Measurements from ENCODE around the gene OR13C9. TPM values are rescaled to one million over a fixed set of nuclear protein-coding genes. Genes with fewer than 3 reads are reported as not detected.
"Not testable (repeated sequence)": the region's sequence is repeated elsewhere in the genome, so short reads cannot be mapped to it uniquely, and the experiment has no call there.

Gene OR13C9
- total and polyA plus RNA-seq, 4 donors = not detected

DNA sequence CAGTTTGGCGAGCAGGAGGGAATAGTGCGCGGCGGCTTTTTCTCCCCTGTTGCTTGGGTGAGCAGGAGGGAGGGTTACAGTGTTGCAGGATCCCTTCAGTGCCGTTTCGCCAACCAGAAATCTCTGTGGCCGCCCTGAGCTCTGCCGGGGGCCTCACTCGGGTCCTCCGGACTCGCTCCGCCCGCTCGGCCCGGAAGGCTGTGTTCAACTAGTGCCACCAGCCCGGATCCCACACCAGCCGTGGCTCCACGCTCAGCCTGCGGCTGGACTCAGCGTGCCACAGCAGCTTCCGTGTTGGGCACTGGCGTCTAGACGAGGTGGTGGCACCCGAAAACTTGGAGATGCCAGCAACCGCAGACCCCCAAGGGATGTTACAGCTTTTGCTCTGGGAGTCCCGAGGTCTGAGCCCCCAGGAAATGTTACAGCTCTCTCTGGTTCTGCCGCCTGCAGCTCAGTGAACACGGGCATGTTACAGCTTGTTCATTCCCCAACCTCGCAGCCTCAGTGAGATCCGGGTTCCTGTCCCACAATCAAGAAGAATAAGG is 16.0 kb upstream of the OR13C9 start:
- H3K4me3 ChIP-seq = no peak overlapping the region
- H3K4me1 ChIP-seq (ENCODE audit: control insufficient read depth in 5 of 5, insufficient read depth in 5 of 5, low read length in 5 of 5) = no peaks in the 10 kb centered on the region
- H3K27me3 ChIP-seq (ENCODE audit: control insufficient read depth in 3 of 3, insufficient read depth in 3 of 3, low read length in 2 of 3) = no peaks in the 10 kb centered on the region
- WGBS, 2 donors = 96% methylated on average over 30 of the region's 30 CpGs
- H3K36me3 ChIP-seq (ENCODE audit: control insufficient read depth in 4 of 4, insufficient read depth in 4 of 4, low read length in 4 of 4) = no peaks in the 10 kb centered on the region
- H3K9ac ChIP-seq (ENCODE audit: insufficient read depth in 1 of 2, low read length in 2 of 2) = no peak overlapping the region
- H3K9me3 ChIP-seq (ENCODE audit: control insufficient read depth in 4 of 4, insufficient read depth in 3 of 4, low read length in 3 of 4) = peaks cover 0 to 15% (median 4%) of the 10 kb centered on the region in 4 donors
- DNase-seq = no peak
- TF ChIP-seq, protein P1, sequence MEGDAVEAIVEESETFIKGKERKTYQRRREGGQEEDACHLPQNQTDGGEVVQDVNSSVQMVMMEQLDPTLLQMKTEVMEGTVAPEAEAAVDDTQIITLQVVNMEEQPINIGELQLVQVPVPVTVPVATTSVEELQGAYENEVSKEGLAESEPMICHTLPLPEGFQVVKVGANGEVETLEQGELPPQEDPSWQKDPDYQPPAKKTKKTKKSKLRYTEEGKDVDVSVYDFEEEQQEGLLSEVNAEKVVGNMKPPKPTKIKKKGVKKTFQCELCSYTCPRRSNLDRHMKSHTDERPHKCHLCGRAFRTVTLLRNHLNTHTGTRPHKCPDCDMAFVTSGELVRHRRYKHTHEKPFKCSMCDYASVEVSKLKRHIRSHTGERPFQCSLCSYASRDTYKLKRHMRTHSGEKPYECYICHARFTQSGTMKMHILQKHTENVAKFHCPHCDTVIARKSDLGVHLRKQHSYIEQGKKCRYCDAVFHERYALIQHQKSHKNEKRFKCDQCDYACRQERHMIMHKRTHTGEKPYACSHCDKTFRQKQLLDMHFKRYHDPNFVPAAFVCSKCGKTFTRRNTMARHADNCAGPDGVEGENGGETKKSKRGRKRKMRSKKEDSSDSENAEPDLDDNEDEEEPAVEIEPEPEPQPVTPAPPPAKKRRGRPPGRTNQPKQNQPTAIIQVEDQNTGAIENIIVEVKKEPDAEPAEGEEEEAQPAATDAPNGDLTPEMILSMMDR (IDR thresholded peaks at IDR 0.05; ENCODE audit: control extremely low read depth, extremely low read depth) = no peak
- no peak for ATAC-seq (ENCODE audit: insufficient read depth, low FRiP score)
- H3K27ac ChIP-seq (ENCODE audit: low read depth in 1 of 2, low read length in 1 of 2) = no peak overlapping the region

DNA sequence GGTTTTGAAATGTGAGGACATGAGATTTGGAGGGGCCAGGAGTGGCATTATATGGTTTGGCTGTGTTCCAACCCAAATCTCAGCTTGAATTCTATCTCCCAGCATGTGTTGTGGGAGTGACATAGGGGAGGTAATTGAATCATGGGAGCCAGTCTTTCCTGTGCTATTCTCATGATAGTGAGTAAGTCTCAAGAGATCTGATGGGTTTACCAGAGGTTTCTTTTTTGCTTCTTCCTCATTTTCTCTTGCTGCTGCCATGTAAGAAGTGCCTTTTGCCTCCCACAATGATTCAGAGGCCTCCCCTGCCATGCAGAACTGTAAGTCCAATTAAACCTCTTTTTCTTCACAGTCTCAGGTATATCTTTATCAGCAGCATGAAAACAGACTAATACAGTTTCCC is 8.0 kb upstream of the OR13C9 start:
- not testable (repeated sequence) for H3K4me3 ChIP-seq; H3K27me3 ChIP-seq (ENCODE audit: control insufficient read depth in 3 of 3, insufficient read depth in 3 of 3, low read length in 2 of 3); H3K4me1 ChIP-seq (ENCODE audit: control insufficient read depth in 5 of 5, insufficient read depth in 5 of 5, low read length in 5 of 5); H3K9ac ChIP-seq (ENCODE audit: insufficient read depth in 1 of 2, low read length in 2 of 2); H3K27ac ChIP-seq (ENCODE audit: low read depth in 1 of 2, low read length in 1 of 2); H3K36me3 ChIP-seq (ENCODE audit: control insufficient read depth in 4 of 4, insufficient read depth in 4 of 4, low read length in 4 of 4); DNase-seq; ATAC-seq (ENCODE audit: insufficient read depth, low FRiP score); H3K9me3 ChIP-seq (ENCODE audit: control insufficient read depth in 4 of 4, insufficient read depth in 3 of 4, low read length in 3 of 4)

DNA sequence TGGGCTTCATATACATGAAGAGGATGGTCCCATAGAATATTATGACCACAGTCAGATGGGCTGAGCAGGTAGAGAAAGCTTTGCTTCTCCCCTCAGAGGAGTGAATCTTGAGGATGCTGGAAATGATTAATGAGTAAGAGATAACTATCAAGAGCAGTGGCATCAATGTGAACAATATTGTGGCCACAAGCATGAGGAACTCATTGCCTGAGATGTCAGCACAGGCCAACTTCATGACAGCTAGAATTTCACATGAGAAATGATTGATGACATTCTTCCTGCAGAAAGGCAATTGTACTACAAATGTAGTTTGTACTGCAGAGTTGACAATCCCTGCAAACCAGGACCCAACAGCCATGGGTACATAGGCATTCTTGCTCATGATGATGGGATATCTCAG is 586 bp downstream of the OR13C9 start:
- Histone ChIP-seq H3K9ac (ENCODE audit: insufficient read depth in 1 of 2, low read length in 2 of 2) (no peak overlapping the region), H3K4me3 (no peak overlapping the region), H3K4me1 (ENCODE audit: control insufficient read depth in 5 of 5, insufficient read depth in 5 of 5, low read length in 5 of 5) (no peaks in the 10 kb centered on the region), H3K9me3 (ENCODE audit: control insufficient read depth in 4 of 4, insufficient read depth in 3 of 4, low read length in 3 of 4) (no peaks in the 10 kb centered on the region), H3K27ac (ENCODE audit: low read depth in 1 of 2, low read length in 1 of 2) (no peak overlapping the region), H3K27me3 (ENCODE audit: control insufficient read depth in 3 of 3, insufficient read depth in 3 of 3, low read length in 2 of 3) (no peaks in the 10 kb centered on the region), H3K36me3 (ENCODE audit: control insufficient read depth in 4 of 4, insufficient read depth in 4 of 4, low read length in 4 of 4) (no peaks in the 10 kb centered on the region)
- no peak for DNase-seq
- TF ChIP-seq, protein P1 (IDR thresholded peaks at IDR 0.05; ENCODE audit: control extremely low read depth, extremely low read depth) = no peak
- no peak for ATAC-seq (ENCODE audit: insufficient read depth, low FRiP score)

DNA sequence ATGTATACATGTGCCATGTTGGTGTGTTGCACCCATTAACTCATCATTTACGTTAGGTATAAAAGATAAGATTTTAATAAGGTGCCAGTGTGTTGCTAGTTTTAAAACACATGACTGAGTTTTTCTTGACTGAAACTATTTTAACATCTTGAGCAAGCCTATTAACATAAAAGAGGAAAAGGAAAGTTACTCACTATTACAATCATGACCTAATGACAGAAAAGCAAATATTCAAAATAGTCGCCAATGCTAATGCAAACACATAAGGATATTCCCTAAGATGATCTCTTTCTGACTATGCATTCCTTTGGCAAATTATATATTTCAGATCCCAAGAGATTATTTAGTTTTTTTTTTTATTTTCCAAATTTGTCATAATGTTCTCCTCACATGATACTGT is 6.8 kb downstream of the OR13C9 start:
- TF ChIP-seq, protein P1 (IDR thresholded peaks at IDR 0.05; ENCODE audit: control extremely low read depth, extremely low read depth) = no peak
- Histone ChIP-seq H3K27ac (ENCODE audit: low read depth in 1 of 2, low read length in 1 of 2) (no peak overlapping the region), H3K4me1 (ENCODE audit: control insufficient read depth in 5 of 5, insufficient read depth in 5 of 5, low read length in 5 of 5) (no peaks in the 10 kb centered on the region), H3K4me3 (no peak overlapping the region), H3K9ac (ENCODE audit: insufficient read depth in 1 of 2, low read length in 2 of 2) (no peak overlapping the region), H3K9me3 (ENCODE audit: control insufficient read depth in 4 of 4, insufficient read depth in 3 of 4, low read length in 3 of 4) (no peaks in the 10 kb centered on the region), H3K27me3 (ENCODE audit: control insufficient read depth in 3 of 3, insufficient read depth in 3 of 3, low read length in 2 of 3) (no peaks in the 10 kb centered on the region), H3K36me3 (ENCODE audit: control insufficient read depth in 4 of 4, insufficient read depth in 4 of 4, low read length in 4 of 4) (no peaks in the 10 kb centered on the region)
- DNase-seq (no peak), ATAC-seq (ENCODE audit: insufficient read depth, low FRiP score) (no peak)
- WGBS, 2 donors = 79 to 87% methylated on average over 2 of the region's 2 CpGs

Measured in lung (tissue), 12 donors.